GM21526 (cell line): Measurements from ENCODE around the gene LGALS13.

ENCODE experiments used
- ATAC-seq: cut with Tn5 transposase; IDR thresholded peaks from one replicate; pipeline ENCODE4 v1.9.1; 2021; ENCODE audit warnings: moderate library complexity; ENCODE audit not compliant: unreplicated experiment, low FRiP score

The LGALS13 gene, protein sequence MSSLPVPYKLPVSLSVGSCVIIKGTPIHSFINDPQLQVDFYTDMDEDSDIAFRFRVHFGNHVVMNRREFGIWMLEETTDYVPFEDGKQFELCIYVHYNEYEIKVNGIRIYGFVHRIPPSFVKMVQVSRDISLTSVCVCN

DNA sequence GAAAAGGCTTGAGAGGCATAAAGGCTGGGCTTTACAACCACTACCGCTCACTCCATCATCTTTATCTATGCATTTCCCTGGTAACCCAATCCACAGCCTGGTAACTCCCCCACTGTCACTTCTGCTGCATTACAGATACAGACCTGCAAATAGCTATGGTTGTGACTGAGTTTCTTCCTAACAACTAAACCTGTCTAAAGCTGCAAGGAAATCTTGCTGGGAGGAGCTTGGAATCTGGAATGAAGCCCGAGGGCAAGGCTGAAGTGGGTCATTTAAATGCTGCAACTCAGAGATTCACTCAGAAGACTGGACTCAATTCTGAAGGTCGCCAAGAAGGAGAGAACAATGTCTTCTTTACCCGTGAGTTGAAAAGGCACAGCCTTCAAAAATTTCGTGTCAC lies at the start of gene LGALS13:
LGALS13 (plus strand) TSS at position 301 of the 400 bp plus-strand sequence; CDS start at position 346, 45 bp downstream.
- ATAC-seq: no peak

GRCh38 chr19:39553082-39553652 lies 49.2 kb upstream of the LGALS13 start:
- no peak for ATAC-seq

DNA sequence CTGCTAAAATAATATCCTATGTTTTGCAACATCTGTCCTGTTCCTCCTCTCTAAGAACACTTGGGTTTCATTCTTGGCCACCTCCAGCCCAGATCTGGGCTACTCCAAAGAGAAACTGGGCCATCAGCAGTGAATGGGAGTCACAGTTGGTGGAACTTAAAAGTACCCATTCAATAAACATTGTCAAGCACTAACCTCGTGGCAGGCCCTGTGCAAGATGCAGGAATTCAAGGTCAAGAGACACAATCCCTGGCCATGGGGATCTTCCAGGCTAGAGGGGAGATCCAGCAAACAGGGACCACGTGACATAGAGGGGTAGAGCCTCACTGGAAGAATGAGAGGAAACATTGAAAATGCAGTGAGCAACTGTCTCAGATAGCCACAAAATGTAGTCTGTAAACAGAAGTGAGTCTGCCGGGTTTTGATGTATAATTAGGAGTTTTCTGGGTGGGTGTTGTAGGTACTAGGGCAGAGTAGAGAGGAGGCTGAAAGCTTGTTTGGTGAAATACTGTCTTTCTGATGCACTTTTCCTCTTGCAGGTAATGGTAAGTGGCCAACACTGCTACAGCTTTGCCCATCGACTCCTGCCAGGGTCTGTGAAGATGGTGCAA lies 47.5 kb upstream of the LGALS13 start:
- no peak for ATAC-seq

DNA sequence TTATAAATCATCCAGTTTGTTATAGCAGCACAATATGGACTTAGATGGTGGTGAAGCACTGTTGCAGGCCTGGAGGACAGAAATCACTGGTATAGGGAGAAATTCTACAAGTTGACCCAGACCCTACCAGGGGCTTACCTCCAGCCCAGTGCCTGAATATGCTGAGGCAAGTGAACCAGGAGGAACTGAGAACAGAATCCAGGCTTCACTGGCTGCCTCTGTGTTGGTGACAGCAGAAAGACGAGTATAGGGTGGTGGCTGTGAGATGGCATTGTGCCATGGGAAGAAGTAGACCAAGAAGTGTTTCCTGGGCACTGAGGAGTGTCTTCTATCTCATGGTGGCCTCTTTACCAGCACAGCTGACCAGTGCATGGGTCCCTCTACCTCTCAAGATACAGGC lies 46.4 kb upstream of the LGALS13 start:
- ATAC-seq: no peak

DNA sequence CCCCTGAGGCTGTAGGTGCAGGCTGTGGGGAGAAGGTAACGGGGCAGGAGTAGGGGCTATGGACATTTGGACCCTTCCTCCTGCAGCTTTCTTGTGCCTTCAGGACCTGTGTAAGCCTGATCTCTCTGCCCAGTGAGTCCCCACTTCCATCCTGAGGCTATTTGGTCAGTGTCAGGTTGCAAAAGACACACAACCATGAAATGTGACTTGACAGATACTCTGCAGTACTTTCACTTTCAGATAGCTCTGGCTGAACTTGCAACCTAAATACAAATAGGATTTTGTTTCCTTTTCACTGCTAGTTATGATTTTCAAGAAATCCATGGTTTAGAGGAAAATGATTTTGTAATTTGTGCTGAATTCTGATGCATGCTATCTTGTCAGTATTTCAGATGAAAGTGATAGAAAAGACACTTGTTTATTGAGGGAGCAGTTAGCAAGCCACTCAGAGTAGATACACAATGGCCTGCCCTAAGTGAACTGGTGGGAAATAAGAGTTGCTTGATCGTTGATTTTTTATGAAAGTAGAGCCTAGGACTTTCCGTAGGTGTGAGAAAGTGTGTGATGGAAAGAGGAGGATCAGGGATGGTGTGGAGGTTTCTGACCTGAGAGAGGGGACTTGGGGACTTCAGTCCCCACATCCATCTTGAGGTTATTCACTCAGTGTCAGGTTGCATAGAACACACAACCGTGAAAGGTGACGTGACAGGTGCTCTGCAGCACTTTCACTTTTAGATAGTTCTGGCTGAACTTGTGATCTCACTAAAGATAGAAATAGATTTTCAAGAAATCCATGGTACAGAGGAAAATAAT lies 44.3 kb upstream of the LGALS13 start:
- no peak for ATAC-seq

GRCh38 chr19:39558624-39559117 lies 43.7 kb upstream of the LGALS13 start:
- ATAC-seq: no peak

GRCh38 chr19:39563408-39563807 lies 38.9 kb upstream of the LGALS13 start:
- ATAC-seq: no peak

GRCh38 chr19:39566064-39566463 lies 36.3 kb upstream of the LGALS13 start:
- no peak for ATAC-seq

GRCh38 chr19:39568604-39569003 lies 33.7 kb upstream of the LGALS13 start:
- ATAC-seq: no peak

GRCh38 chr19:39582442-39582841 lies 19.9 kb upstream of the LGALS13 start:
- no peak for ATAC-seq

- no peak for ATAC-seq
Measured at GRCh38 chr19:39582891-39583625, 19.3 kb upstream of the LGALS13 start.

GRCh38 chr19:39587496-39587895 lies 14.8 kb upstream of the LGALS13 start:
- ATAC-seq: no peak

DNA sequence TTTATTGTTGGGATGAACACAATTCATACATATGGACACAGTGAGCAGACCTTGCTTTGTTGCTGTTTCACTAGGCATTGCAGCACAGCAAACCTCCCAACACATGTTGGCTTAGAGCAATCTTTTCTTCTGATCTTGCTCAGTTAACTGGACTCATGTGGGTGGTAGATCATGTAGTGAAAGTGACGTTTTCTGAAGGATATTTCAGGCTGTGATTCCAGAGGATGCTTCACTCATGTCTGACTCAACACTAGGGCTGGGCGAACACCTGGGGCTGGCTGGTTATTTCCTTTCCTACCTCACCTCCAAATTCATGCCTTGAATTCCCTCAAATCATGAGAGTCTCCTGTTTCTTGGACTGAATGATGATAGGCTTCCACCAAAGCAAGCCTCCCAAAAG lies 14.3 kb upstream of the LGALS13 start:
- ATAC-seq: no peak

- ATAC-seq: no peak
Measured at GRCh38 chr19:39590265-39590664, 12.1 kb upstream of the LGALS13 start.

DNA sequence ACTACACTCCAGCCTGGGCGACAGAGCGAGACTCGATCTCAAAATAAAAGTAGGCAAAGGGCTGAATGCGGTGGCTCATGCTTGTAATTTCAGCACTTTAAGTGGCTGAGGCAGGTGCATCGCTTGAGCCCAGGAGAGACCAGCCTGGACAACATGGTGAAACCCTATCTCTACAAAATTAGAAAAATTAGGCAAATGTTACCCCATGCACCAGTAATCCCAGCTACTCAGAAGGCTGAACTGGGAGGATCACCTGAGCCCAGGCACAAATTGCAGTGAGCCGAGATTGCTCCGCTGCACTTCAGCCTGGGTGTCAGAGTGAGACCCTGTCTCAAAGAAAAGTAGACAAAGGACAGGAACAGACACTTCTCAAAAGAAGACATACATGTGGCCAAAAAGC lies 9.9 kb upstream of the LGALS13 start:
- no peak for ATAC-seq

DNA sequence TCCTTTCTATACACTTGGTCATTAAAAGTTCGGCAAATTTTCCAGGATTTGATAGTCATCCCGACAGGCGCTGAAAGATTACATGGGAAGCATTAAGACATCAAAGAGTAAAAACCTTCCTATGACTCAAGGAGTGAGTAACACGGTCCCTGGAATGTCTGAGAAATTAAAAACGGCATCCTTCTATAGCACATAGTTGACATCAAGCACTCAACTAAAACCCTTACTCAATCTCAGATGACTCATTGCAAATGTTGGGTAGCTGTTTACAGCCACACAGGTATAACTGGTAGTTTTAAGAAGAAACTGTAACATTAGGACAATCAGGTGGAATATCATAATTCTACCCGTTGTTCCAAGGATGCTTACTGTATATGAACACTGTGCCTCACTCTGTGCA lies 6.4 kb upstream of the LGALS13 start:
- no peak for ATAC-seq

DNA sequence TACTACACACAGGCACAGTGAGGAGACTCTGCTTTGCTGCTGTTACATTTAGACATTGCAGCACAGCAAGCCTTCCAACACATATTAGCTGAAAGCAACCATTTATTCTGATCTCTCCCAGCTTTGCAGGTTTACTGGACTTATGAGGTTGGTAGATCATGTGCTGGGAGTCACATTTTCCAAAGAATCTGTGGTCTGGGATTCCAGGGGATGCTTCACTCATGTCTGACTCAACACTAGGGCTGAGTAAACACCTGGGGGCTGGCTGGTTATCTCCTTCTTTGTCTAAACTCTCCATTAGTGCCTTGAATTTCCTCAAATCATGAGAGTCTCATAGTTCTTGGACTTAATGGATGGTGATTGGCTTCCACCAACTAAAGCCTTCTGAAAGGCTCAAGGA lies 5.4 kb upstream of the LGALS13 start:
- no peak for ATAC-seq

- ATAC-seq: no peak
Measured at GRCh38 chr19:39599116-39599515, 3.2 kb upstream of the LGALS13 start.

- no peak for ATAC-seq
Measured at GRCh38 chr19:39603825-39604224, 1.5 kb downstream of the LGALS13 start.

- ATAC-seq: no peak
Measured at GRCh38 chr19:39607021-39607420, 4.7 kb downstream of the LGALS13 start.

GRCh38 chr19:39607561-39607960 lies 5.2 kb downstream of the LGALS13 start:
- ATAC-seq: no peak
